Esophagus (tissue), 2 donors: ENCODE measurements around the gene NXPH4. TPM values are rescaled to one million over a fixed set of nuclear protein-coding genes. Genes with fewer than 3 reads are reported as not detected.

Experiments
- H3K27ac ChIP-seq, 2 donors: one replicate each; pipeline ENCODE4 v1.5.1; 2013; ENCODE audit warnings: low read depth in 2 of 2, mild to moderate bottlenecking in 2 of 2, inconsistent platforms in 1 of 2, low read length in 1 of 2, moderate library complexity in 1 of 2
- H3K27me3 ChIP-seq, 2 donors: one replicate each; pipeline ENCODE4 v1.6.1; 2013; ENCODE audit warnings: low read length in 2 of 2, control low read depth in 1 of 2, mild to moderate bottlenecking in 1 of 2; ENCODE audit not compliant: insufficient read depth in 2 of 2, control insufficient read depth in 1 of 2
- H3K36me3 ChIP-seq, 2 donors: one replicate each; pipeline ENCODE4 v1.6.1; 2013; ENCODE audit warnings: low read length in 1 of 2; ENCODE audit not compliant: control insufficient read depth in 2 of 2, insufficient read depth in 2 of 2
- H3K4me1 ChIP-seq, 2 donors: one replicate each; pipeline ENCODE4 v1.6.1; 2013; ENCODE audit warnings: low read length in 1 of 2; ENCODE audit not compliant: control insufficient read depth in 2 of 2, insufficient read depth in 2 of 2
- H3K4me3 ChIP-seq, 2 donors: one replicate each; pipeline ENCODE4 v1.5.1; 2013; ENCODE audit warnings: low read length in 2 of 2, mild to moderate bottlenecking in 2 of 2, low read depth in 1 of 2, moderate library complexity in 1 of 2
- H3K9me3 ChIP-seq, 2 donors: one replicate each; pipeline ENCODE4 v1.6.1; 2013; ENCODE audit warnings: mild to moderate bottlenecking in 2 of 2, low read depth in 1 of 2, low read length in 1 of 2, moderate library complexity in 1 of 2; ENCODE audit not compliant: control insufficient read depth in 2 of 2, insufficient read depth in 1 of 2
- WGBS, 2 donors: extraction: QIAGEN DNeasy Blood & Tissue Kit; methylation state at CpG; one replicate each; pipeline ENCODE4 v1.1.7; 2013; 5-methylcytosine and 5-hydroxymethylcytosine counted together
- polyA plus RNA-seq, 2 donors: library from polyadenylated mRNA; stranded (reverse); fragments of 200-250 nt; gene quantifications; one replicate each; pipeline ENCODE4 v1.2.3, GENCODE V29; 2013
- donor health status: healthy with polysubstance abuse.
- donor health status: Bipolar disorder and iron deficiency.

The NXPH4 gene
- polyA plus RNA-seq, 2 donors = 0.73 to 1.3 TPM

DNA sequence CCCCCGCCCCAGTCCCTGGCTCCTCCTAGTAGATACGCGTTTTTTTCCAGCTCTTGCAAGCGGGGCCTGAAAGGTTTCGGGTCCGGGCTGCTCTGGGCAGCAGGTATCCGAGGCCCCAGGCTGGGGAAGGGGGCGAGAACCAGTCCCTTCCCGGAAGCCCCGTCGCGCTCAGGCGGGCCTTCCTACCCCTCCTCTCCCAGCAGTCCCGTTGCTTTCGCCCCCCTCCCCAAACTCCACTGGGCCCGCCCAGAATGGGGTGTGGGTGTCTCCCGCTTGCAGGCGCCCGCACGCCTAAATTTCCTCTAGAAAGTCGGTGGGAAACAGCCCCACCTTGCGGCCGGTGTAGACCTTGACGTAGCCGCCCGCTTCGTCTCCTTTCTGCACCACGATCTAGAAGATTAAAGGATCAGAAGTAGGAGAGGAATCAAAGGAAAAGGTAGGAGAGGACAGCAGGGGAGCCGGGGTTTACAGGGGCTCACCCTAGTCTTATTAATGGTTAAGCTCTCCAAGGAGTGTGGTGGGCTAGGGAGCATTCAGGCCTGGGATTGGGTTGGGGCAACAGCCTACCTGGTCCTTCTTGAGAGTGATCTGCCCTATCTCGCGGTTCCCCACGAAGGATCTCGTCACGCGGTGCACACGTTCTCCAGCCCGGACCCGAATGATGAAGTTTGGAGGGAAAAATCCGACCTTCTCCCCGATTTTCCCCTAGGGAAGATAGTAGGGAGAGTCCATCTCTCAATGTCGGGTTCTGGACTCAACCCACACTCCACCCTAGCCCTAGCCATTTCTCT is 27.1 kb downstream of the NXPH4 start:
- H3K36me3 ChIP-seq = no peaks in the 10 kb centered on the region
- no peak overlapping the region for H3K27ac ChIP-seq
- WGBS, 2 donors = 6 to 7% methylated on average over 41 of the region's 41 CpGs
- H3K27me3 ChIP-seq = peaks cover 0 to 9% of the 10 kb centered on the region in 2 donors
- peaks cover 14 to 26% of the 10 kb centered on the region in 2 donors for H3K4me1 ChIP-seq
- H3K9me3 ChIP-seq = no peaks in the 10 kb centered on the region
- peak overlapping the region; percentile 20 to 41 for H3K4me3 ChIP-seq

DNA sequence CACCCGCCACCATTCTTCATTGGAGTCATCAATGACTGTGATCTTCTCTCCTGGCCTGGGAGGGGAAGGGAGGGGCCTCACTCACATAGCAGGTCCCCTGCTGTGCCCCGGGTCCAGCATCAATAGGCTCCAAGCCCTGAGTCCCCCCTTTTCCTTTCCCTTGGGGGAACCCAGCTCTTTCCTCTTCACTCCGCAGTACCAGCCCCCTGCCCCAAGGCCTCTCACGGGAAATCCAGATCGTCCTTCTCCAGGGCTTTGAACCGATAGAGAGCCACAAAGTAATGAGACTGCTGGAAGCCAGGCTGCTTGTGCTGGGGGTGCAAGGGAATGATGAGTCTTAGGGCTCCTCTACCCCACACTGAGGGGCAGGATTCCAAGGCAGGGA is 27.7 kb downstream of the NXPH4 start:
- Histone ChIP-seq H3K4me1 (peaks cover 14 to 22% of the 10 kb centered on the region in 2 donors), H3K27me3 (peaks cover 0 to 9% of the 10 kb centered on the region in 2 donors), H3K36me3 (no peaks in the 10 kb centered on the region), H3K4me3 (no peak overlapping the region), H3K27ac (no peak overlapping the region), H3K9me3 (no peaks in the 10 kb centered on the region)
- WGBS, 2 donors = 58 to 71% methylated on average over 6 of the region's 6 CpGs

DNA sequence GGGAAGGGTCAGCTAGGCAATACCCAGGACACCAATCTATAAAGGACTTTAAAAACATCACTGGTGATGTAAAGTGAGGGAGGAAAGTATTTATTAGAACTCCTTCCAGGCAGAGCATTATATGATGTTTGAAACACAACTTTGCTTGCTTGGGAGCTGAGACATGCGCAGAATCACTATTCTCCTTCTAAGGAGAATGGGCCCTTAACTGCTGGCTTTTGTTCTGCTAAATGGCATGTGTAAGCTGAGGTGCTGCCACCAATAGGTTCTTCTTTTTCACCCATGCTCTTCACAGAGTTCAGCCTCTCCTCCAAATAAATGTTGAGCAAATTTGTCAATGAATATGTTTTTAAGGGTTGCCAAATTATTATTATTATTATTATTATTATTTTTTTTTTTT is 30.4 kb downstream of the NXPH4 start:
- H3K4me1 ChIP-seq = peaks cover 3 to 5% of the 10 kb centered on the region in 2 donors
- H3K27me3 ChIP-seq = peaks cover 0 to 8% of the 10 kb centered on the region in 2 donors
- H3K9me3 ChIP-seq = no peaks in the 10 kb centered on the region
- no peak overlapping the region for H3K4me3 ChIP-seq
- WGBS, 2 donors = 98 to 100% methylated on average over 1 of the region's 1 CpG
- H3K36me3 ChIP-seq = no peaks in the 10 kb centered on the region
- H3K27ac ChIP-seq = no peak overlapping the region

DNA sequence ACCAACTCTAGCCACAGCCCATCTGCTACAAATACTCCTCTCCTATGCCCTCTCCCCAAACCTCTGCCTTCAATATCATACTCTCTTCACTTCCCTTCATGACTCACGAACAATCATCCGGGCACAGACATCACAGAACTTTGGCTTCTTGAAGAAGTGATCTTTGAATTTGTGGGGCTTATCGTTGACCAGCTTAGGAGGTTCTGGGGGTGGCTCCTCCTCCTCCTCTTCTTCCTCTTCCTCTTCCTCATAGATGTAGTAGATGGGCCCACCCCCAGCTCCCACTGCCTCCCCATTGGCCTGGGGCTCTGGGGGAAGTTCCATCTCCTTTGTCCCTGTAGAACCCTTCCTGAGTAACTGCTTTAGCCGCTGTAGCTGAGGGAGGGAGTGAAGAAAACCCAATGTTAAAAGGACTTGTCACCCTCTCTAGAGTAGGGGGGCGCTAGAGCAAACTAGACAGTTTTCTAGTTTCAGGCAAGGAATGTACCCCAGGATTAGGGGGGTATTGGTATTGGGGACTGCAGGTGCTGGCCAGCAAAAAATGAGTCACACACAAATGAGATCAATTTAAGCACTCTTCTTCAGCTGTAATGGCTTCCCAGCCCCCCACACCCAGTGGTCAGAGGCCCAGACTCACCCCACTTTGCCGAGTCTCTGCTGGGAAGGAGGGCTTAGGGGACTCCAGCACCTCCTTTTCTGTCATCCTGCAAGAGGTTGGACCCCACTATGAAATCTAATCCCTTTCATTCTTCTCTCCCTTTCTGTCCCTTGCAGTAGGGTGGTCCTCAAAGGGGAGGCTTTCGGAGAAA is 32.5 kb downstream of the NXPH4 start:
- WGBS, 2 donors = 76 to 81% methylated on average over 7 of the region's 7 CpGs
- Histone ChIP-seq H3K4me3 (no peak overlapping the region), H3K27ac (no peak overlapping the region)

DNA sequence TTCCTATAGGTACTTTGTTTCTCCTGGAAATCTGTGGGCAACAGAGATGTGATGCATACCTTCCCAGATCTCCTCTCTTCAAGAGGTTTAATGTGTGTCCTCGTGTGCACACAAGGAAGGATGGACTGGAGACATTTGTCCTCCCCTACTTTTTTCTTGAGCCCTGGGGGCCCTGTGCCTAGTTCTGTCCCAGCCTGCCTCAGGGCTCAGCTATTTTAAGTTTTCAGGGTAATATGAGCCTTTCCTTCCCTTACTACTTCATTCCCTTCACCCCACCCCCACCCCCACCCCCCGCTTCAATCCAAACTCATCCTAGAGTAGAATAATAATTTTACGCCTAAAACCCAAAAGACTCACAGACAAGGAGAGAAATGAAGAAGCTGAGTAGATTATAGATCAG is 33.9 kb downstream of the NXPH4 start:
- H3K9me3 ChIP-seq = no peaks in the 10 kb centered on the region
- no peak overlapping the region for H3K4me3 ChIP-seq
- 74 to 86% methylated on average over 3 of the region's 3 CpGs for WGBS, 2 donors
- no peaks in the 10 kb centered on the region for H3K4me1 ChIP-seq
- no peak overlapping the region for H3K27ac ChIP-seq
- no peaks in the 10 kb centered on the region for H3K27me3 ChIP-seq
- H3K36me3 ChIP-seq = peaks cover 0 to 5% of the 10 kb centered on the region in 2 donors

More for the DNA sequence above, 32.5 kb downstream of the NXPH4 start:
- no peaks in the 10 kb centered on the region for H3K4me1 ChIP-seq
- H3K27me3 ChIP-seq = no peaks in the 10 kb centered on the region
- H3K36me3 ChIP-seq = no peaks in the 10 kb centered on the region
- H3K9me3 ChIP-seq = no peaks in the 10 kb centered on the region

DNA sequence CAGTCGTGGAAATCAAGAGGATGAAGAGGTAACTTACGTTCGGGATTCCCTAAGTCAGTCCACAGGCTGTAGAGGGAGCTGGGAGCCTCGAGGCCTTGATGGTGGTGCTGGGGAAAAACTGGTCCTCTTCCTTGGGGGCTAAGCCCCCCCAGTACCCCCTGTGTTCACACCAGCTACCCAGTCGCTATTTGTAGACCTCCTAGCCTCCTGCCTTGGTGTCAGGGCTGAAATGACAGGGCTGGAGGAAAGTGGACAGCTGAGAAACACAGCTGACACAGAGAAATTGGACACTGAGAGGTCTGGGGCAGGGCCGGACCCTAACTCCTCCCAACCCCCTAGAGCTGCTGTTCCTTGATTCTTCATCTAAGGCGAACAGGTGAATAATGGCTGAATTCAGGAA is 34.4 kb downstream of the NXPH4 start, which contains the start of gene STAC3:
Gene STAC3 (minus strand): TSS at position 232 of the 400 bp plus-strand sequence. CDS start 1,551 bp downstream, outside the sequence.
- H3K27me3 ChIP-seq = no peaks in the 10 kb centered on the region
- WGBS, 2 donors = 69 to 76% methylated on average over 7 of the region's 7 CpGs
- H3K27ac ChIP-seq = no peak within 1 kb of the TSS
- no peak within 1 kb of the TSS for H3K4me3 ChIP-seq
- H3K9me3 ChIP-seq = no peaks in the 10 kb centered on the region
- H3K36me3 ChIP-seq = peaks cover 2 to 8% of the 10 kb centered on the region in 2 donors
- H3K4me1 ChIP-seq = no peaks in the 10 kb centered on the region

DNA sequence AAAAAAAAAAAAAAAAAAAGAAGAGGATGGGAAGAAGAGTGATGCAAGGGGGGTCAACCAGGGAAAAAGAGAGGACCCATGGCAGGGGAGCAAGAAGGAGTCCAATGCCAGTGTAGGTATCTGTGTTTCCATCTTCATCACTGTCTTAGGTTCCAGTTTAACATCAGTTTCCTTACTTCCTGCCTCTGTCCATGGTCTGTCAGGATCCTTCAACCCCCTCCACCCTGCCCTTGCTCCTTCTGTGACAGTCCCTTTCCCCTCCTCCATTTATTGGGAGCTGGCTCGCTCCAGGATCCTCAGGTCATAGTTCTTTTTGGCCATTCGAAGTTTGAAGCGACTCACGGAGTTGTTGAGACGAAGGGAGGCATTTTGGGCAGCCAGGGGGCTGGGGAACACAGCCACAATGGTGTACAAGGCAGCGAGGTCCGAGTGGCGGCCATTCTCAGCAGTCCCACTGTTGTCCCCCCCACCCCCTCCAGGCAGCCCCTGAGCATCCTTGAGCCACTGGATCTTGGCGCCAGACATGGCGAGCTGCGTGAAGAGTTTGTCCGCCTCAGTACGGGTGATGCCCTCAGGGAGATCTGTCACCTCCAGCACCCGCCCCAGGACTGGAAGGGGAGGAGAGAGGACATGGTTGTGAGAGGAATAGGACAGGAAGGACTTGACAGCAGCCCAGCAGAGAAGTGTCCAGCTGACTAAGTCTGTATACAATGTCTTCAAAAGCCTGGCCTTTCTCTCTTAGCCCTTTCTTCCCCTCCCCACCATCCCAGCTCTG is 38.1 kb downstream of the NXPH4 start:
- H3K9me3 ChIP-seq = no peaks in the 10 kb centered on the region
- no peak overlapping the region for H3K4me3 ChIP-seq
- WGBS, 2 donors = 85 to 92% methylated on average over 14 of the region's 14 CpGs
- no peak overlapping the region for H3K27ac ChIP-seq
- H3K4me1 ChIP-seq = no peaks in the 10 kb centered on the region
- no peaks in the 10 kb centered on the region for H3K27me3 ChIP-seq
- peaks cover 8 to 22% of the 10 kb centered on the region in 2 donors for H3K36me3 ChIP-seq

DNA sequence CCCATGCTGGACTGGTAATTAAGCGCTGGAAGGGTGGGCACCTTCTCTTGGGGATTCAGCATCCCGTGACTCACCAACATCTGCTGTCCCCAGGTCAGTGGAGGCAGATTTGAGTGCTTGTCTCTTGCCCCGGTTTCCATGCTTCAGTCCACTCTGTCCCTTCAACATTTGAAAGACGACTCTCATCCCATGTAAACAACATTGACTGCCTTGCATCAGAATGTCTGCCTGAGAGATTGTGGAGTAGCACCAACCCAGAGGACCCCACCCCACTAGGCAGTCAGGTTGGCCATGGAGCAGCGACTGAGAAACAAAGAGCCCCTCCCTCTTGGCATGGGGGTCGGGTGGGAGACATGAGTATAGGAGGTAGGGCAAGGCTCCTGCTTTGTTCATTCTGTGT is 39.3 kb downstream of the NXPH4 start:
- Histone ChIP-seq H3K9me3 (no peaks in the 10 kb centered on the region), H3K36me3 (peaks cover 8 to 28% of the 10 kb centered on the region in 2 donors), H3K27ac (no peak overlapping the region), H3K4me1 (no peaks in the 10 kb centered on the region), H3K4me3 (no peak overlapping the region), H3K27me3 (no peaks in the 10 kb centered on the region)
- 88 to 90% methylated on average over 6 of the region's 6 CpGs for WGBS, 2 donors
